GM23338 (cell line): ENCODE data around the gene NHEJ1. TPM values are rescaled to one million over a fixed set of nuclear protein-coding genes. Genes with fewer than 3 reads are reported as not detected.

ENCODE experiments used
- ATAC-seq: fragments of 200-7000 bp; cut with Tn5 transposase; 3 replicates; pipeline ENCODE4 v1.9.1; 2020
- DNase-seq: peaks from one replicate; pipeline ENCODE4 v3.0.0-alpha.2; 2015; ENCODE audit warnings: low spot score
- H2AFZ ChIP-seq: fragments of 200-600 bp; sonication (generic); 2 replicates; pipeline ENCODE4 v1.8.0; 2016; ENCODE audit warnings: antibody characterized with exemption, mild to moderate bottlenecking, moderate library complexity
- H3F3A ChIP-seq: fragments of 200-600 bp; sonication (generic); replicated peaks from 2 replicates; pipeline ENCODE4 v1.8.0; 2017; ENCODE audit warnings: antibody characterized with exemption, mixed run types, low read depth
- H3K27ac ChIP-seq: fragments of 200-600 bp; sonication (generic); 2 replicates; pipeline ENCODE4 v1.6.1; 2016; ENCODE audit warnings: low read depth
- H3K27me3 ChIP-seq: fragments of 200-600 bp; sonication (generic); 2 replicates; pipeline ENCODE4 v1.8.0; 2016; ENCODE audit warnings: mild to moderate bottlenecking, mixed run types, moderate library complexity; ENCODE audit not compliant: insufficient read depth
- H3K36me3 ChIP-seq: fragments of 200-600 bp; sonication (generic); 2 replicates; pipeline ENCODE4 v1.8.0; 2016; ENCODE audit warnings: mild to moderate bottlenecking; ENCODE audit not compliant: insufficient read depth
- H3K4me1 ChIP-seq: fragments of 200-600 bp; sonication (generic); 2 replicates; pipeline ENCODE4 v1.8.0; 2016; ENCODE audit warnings: mild to moderate bottlenecking, moderate library complexity; ENCODE audit not compliant: insufficient read depth
- H3K4me2 ChIP-seq: fragments of 200-600 bp; sonication (generic); 2 replicates; pipeline ENCODE4 v1.7.1; 2017; ENCODE audit warnings: mixed run types
- H3K4me3 ChIP-seq: fragments of 200-600 bp; sonication (generic); 2 replicates; pipeline ENCODE4 v1.6.1; 2016; ENCODE audit warnings: mixed run types
- H3K79me2 ChIP-seq: fragments of 200-600 bp; sonication (generic); replicated peaks from 2 replicates; pipeline ENCODE4 v1.8.0; 2017; ENCODE audit warnings: mild to moderate bottlenecking; ENCODE audit not compliant: insufficient read depth
- H3K9me2 ChIP-seq: fragments of 200-600 bp; sonication (generic); 2 replicates; pipeline ENCODE4 v1.8.0; 2017; ENCODE audit not compliant: insufficient read depth
- H4K20me1 ChIP-seq: fragments of 200-600 bp; sonication (generic); replicated peaks from 2 replicates; pipeline ENCODE4 v1.8.0; 2017; ENCODE audit warnings: mild to moderate bottlenecking; ENCODE audit not compliant: insufficient read depth
- H3K27ac Mint-ChIP-seq: 2 replicates; pipeline ENCODE4 v1.8.0; 2020; ENCODE audit warnings: inconsistent platforms, mild to moderate bottlenecking, moderate library complexity, mixed read lengths
- H3K27me3 Mint-ChIP-seq: 3 replicates; pipeline ENCODE4 v1.8.0; 2022; ENCODE audit warnings: low read depth, mild to moderate bottlenecking, moderate library complexity, mixed read lengths, inconsistent platforms; ENCODE audit not compliant: insufficient read depth, poor library complexity
- H3K36me3 Mint-ChIP-seq: 3 replicates; pipeline ENCODE4 v1.8.0; 2021; ENCODE audit warnings: low read depth, mild to moderate bottlenecking, inconsistent platforms, moderate library complexity, mixed read lengths
- H3K4me1 Mint-ChIP-seq: 3 replicates; pipeline ENCODE4 v1.8.0; 2020; ENCODE audit warnings: mild to moderate bottlenecking, inconsistent platforms, mixed read lengths
- H3K4me3 Mint-ChIP-seq: 3 replicates; pipeline ENCODE4 v1.8.0; 2021; ENCODE audit warnings: moderate library complexity, mild to moderate bottlenecking, inconsistent platforms, mixed read lengths
- H3K9me3 Mint-ChIP-seq: 3 replicates; pipeline ENCODE4 v1.8.0; 2020; ENCODE audit warnings: moderate library complexity, mild to moderate bottlenecking, inconsistent platforms, mixed read lengths
- CREB1 ChIP-seq: fragments of 250-450 bp; sonication (Bioruptor Pico); IDR thresholded peaks from 2 replicates; pipeline ENCODE4 v1.5.0; 2020; ENCODE audit warnings: low read depth, mild to moderate bottlenecking, moderate library complexity
- ETS1 ChIP-seq: IDR thresholded peaks from 2 replicates; pipeline ENCODE4 v1.6.1; 2016; ENCODE audit warnings: antibody characterized with exemption
- EZH2 ChIP-seq: fragments of 200-600 bp; sonication (generic); IDR thresholded peaks from one replicate; pipeline ENCODE4 v1.8.0; 2017; ENCODE audit warnings: antibody characterized with exemption, mild to moderate bottlenecking, low read depth; ENCODE audit not compliant: unreplicated experiment
- EZH2phosphoT487 ChIP-seq: fragments of 200-600 bp; sonication (generic); IDR thresholded peaks from one replicate; pipeline ENCODE4 v1.8.1; 2018; ENCODE audit warnings: antibody characterized with exemption; ENCODE audit not compliant: unreplicated experiment
- JUNB ChIP-seq: IDR thresholded peaks from one replicate; pipeline ENCODE4 v1.6.1; 2016; ENCODE audit warnings: antibody characterized with exemption; ENCODE audit not compliant: unreplicated experiment
- POLR2AphosphoS5 ChIP-seq: IDR thresholded peaks from 2 replicates; pipeline ENCODE4 v1.6.1; 2016; ENCODE audit warnings: antibody characterized with exemption, low read depth
- STAT1 ChIP-seq: IDR thresholded peaks from one replicate; pipeline ENCODE4 v1.6.1; 2016; ENCODE audit warnings: antibody characterized with exemption; ENCODE audit not compliant: unreplicated experiment
- ZNF114 ChIP-seq: fragments of 250-450 bp; sonication (Bioruptor Pico); IDR thresholded peaks from 2 replicates; pipeline ENCODE4 v1.5.0; 2020; ENCODE audit warnings: mild to moderate bottlenecking, moderate library complexity
- ZNF331 ChIP-seq: fragments of 250-450 bp; sonication (Bioruptor Pico); IDR thresholded peaks from 2 replicates; pipeline ENCODE4 v1.5.0; 2020; ENCODE audit warnings: low read depth, mild to moderate bottlenecking, moderate library complexity
- ZNF462 ChIP-seq: fragments of 250-450 bp; sonication (Bioruptor Pico); IDR thresholded peaks from 2 replicates; pipeline ENCODE4 v1.5.0; 2020; ENCODE audit warnings: mild to moderate bottlenecking, moderate library complexity
- polyA plus RNA-seq: library from polyadenylated mRNA; unstranded; fragments of >200 nt; fragmentation: Nextera tagmentation; extraction: Ambion mirVana; gene quantifications from 2 replicates; pipeline ENCODE4 v1.2.1, GENCODE V29; 2016
- total RNA-seq: library from RNA; depleted of rRNA; stranded (reverse); fragments of >200 nt; shearing (Covaris generic); gene quantifications from 2 replicates; pipeline ENCODE4 v1.2.3, GENCODE V29; 2014

NHEJ1 gene
- total and polyA plus RNA-seq, 2 experiments from 2014 or later: 19.6 to 30.6 TPM

- H3K27ac ChIP-seq: no peak overlapping the region
- peaks cover 3% of the 10 kb centered on the region; the same call in 2 of the 3 replicates for H3K4me1 Mint-ChIP-seq
- no peaks in the 10 kb centered on the region for H4K20me1 ChIP-seq
- no peaks in the 10 kb centered on the region for H3K79me2 ChIP-seq
- no peaks in the 10 kb centered on the region; the same call in 2 of the 3 replicates for H3K9me3 Mint-ChIP-seq
- H3K9me2 ChIP-seq: no peaks in the 10 kb centered on the region
- no peak overlapping the region for H3K4me2 ChIP-seq
- DNase-seq (no peak), ATAC-seq (no peak)
- no peak overlapping the region for H3K4me3 Mint-ChIP-seq
- no peak overlapping the region for H3K27ac Mint-ChIP-seq
- H3K36me3 Mint-ChIP-seq: no peaks in the 10 kb centered on the region
- H3K4me1 ChIP-seq: no peaks in the 10 kb centered on the region
- H3F3A ChIP-seq: no peaks in the 10 kb centered on the region
- no peaks in the 10 kb centered on the region for H3K36me3 ChIP-seq
- H3K27me3 Mint-ChIP-seq: peaks cover 14% of the 10 kb centered on the region
- H3K4me3 ChIP-seq: no peak overlapping the region
- TF ChIP-seq ZNF114 (CRISPR knock-in tag) (no peak), STAT1 (no peak), ETS1 (no peak), ZNF462 (no peak), EZH2phosphoT487 (no peak), ZNF331 (CRISPR knock-in tag) (no peak), EZH2 (no peak), POLR2AphosphoS5 (no peak), CREB1 (no peak), JUNB (no peak)
- H2AFZ ChIP-seq: 0 out of 2 replicates have a peak overlapping the region, but pooled peaks have one; percentile 28
- H3K27me3 ChIP-seq: no peaks in the 10 kb centered on the region
Measured at GRCh38 chr2:219032051-219032745, 128.4 kb downstream of the NHEJ1 start.
